GM12878 (cell line): ENCODE results near the gene PCTP. TPM values are rescaled to one million over a fixed set of nuclear protein-coding genes. Genes with fewer than 3 reads are reported as not detected.

Experiments
- ATAC-seq: fragments of 200-7000 bp; cut with Tn5 transposase; 3 replicates; pipeline ENCODE4 v1.9.1; 2020; ENCODE audit warnings: mild to moderate bottlenecking, moderate library complexity
- BruUV-seq: library from RNA; stranded (reverse); fragments of 400-500 nt; replicated peaks from 2 replicates; lab custom pipeline; 2021; lab: Mats Ljungman, UMichigan
- CTCF ChIA-PET: fragments of 300-600 bp; sonication (Branson Sonifier 250); formaldehyde crosslinking; extraction: SDS; loops from one replicate; lab custom pipeline; 2021; ENCODE audit warnings: inconsistent platforms; lab: Yijun Ruan, JAX
- POLR2A ChIA-PET: fragments of 350-600 bp; formaldehyde crosslinking; extraction: SDS; loops from one replicate; lab custom pipeline; 2021; ENCODE audit warnings: inconsistent platforms; lab: Charles Lee
- RAD21 ChIA-PET: fragments of 300-600 bp; sonication (Branson Sonifier 250); formaldehyde crosslinking; loops from one replicate; lab custom pipeline; 2023; ENCODE audit warnings: antibody characterized with exemption; ENCODE audit not compliant: unreplicated experiment; lab: Charles Lee
- SMC1A ChIA-PET: fragments of 300-600 bp; sonication (Branson Sonifier 250); formaldehyde crosslinking; loops from one replicate; lab custom pipeline; 2023; ENCODE audit not compliant: unreplicated experiment, uncharacterized antibody; lab: Charles Lee
- DNase-seq: peaks from one replicate; pipeline ENCODE4 v3.0.0-alpha.2; 2011; ENCODE audit warnings: low read depth, low spot score
- FAIRE-seq: peaks from 3 replicates; lab custom pipeline; 2011; peaks lifted over from hg19 to GRCh38; lab: Jason Lieb, UNC
- H2AFZ ChIP-seq: 2 replicates; pipeline ENCODE4 v1.6.0; 2011; ENCODE audit warnings: low read depth, low read length, control low read depth; ENCODE audit not compliant: control insufficient read depth
- H3K27ac ChIP-seq: 2 replicates; pipeline ENCODE4 v1.5.1; 2011; ENCODE audit warnings: control low read depth; ENCODE audit not compliant: control insufficient read depth, insufficient read depth
- H3K27me3 ChIP-seq, 2 experiments: replicated peaks in 1 of 2; 2 replicates each; pipeline versions ENCODE4 v1.6.0 to v1.6.1; 2011; ENCODE audit warnings: low read length in 1 of 2; ENCODE audit not compliant: control insufficient read depth in 2 of 2, insufficient read depth in 2 of 2
- H3K36me3 ChIP-seq, 2 experiments: 2 replicates each; pipeline ENCODE4 v1.5.1; 2011; ENCODE audit warnings: low read length in 1 of 2; ENCODE audit not compliant: control insufficient read depth in 2 of 2, insufficient read depth in 2 of 2
- H3K4me1 ChIP-seq: 2 replicates; pipeline ENCODE4 v1.6.1; 2011; ENCODE audit warnings: mild to moderate bottlenecking, low read length, moderate library complexity, mixed read lengths; ENCODE audit not compliant: control insufficient read depth, insufficient read depth
- H3K4me2 ChIP-seq: 2 replicates; pipeline ENCODE4 v1.6.0; 2011; ENCODE audit warnings: control low read depth; ENCODE audit not compliant: control insufficient read depth, insufficient read depth
- H3K4me3 ChIP-seq: fragments of 200-600 bp; sonication (generic); 2 replicates; pipeline ENCODE4 v1.5.1; 2016
- H3K79me2 ChIP-seq: 2 replicates; pipeline ENCODE4 v1.6.0; 2011; ENCODE audit warnings: low read length; ENCODE audit not compliant: control insufficient read depth, insufficient read depth
- H3K9ac ChIP-seq: 2 replicates; pipeline ENCODE4 v1.8.0; 2011; ENCODE audit warnings: low read length, control low read depth, mixed read lengths; ENCODE audit not compliant: control insufficient read depth, insufficient read depth
- H3K9me3 ChIP-seq: replicated peaks from 3 replicates; pipeline ENCODE4 v1.5.1; 2011; ENCODE audit warnings: mild to moderate bottlenecking, low read length; ENCODE audit not compliant: control insufficient read depth, insufficient read depth
- H4K20me1 ChIP-seq: 2 replicates; pipeline ENCODE4 v1.6.0; 2011; ENCODE audit not compliant: control insufficient read depth, insufficient read depth
- ASH2L ChIP-seq: fragments of 300-600, 200-600 bp; sonication (generic); IDR thresholded peaks from 2 replicates; pipeline ENCODE4 v1.6.1; 2017; ENCODE audit warnings: low read depth, mild to moderate bottlenecking, borderline replicate concordance
- BHLHE40 ChIP-seq, 2 experiments: fragments of 450-650 bp in 1 of 2; IDR thresholded peaks; 2 replicates each; pipeline ENCODE4 v1.6.1; 2011 to 2017; ENCODE audit warnings: low read depth in 2 of 2, borderline replicate concordance in 1 of 2, improper control_type of control experiment in 1 of 2, low read length in 1 of 2, mild to moderate bottlenecking in 1 of 2
- MEF2A ChIP-seq: IDR thresholded peaks from 2 replicates; pipeline ENCODE4 v1.6.1; 2011; ENCODE audit warnings: low read depth, mild to moderate bottlenecking, low read length, moderate library complexity; ENCODE audit not compliant: insufficient read depth
- MYB ChIP-seq: fragments of 150-350 bp; IDR thresholded peaks from 2 replicates; pipeline ENCODE4 v1.6.1; 2014; ENCODE audit warnings: mild to moderate bottlenecking, low read depth, low read length, borderline replicate concordance
- NFYB ChIP-seq: IDR thresholded peaks from 2 replicates; pipeline ENCODE4 v1.6.1; 2011; ENCODE audit warnings: low read depth, mild to moderate bottlenecking, low read length, improper control_type of control experiment, moderate library complexity; ENCODE audit not compliant: insufficient read depth
- POLR2AphosphoS5 ChIP-seq: IDR thresholded peaks from 2 replicates; pipeline ENCODE4 v1.6.1; 2011; ENCODE audit warnings: mild to moderate bottlenecking, low read length, inconsistent platforms
- RAD21 ChIP-seq: IDR thresholded peaks from 2 replicates; pipeline ENCODE4 v1.6.1; 2011; ENCODE audit warnings: mild to moderate bottlenecking, low read depth, low read length, moderate library complexity; ENCODE audit not compliant: insufficient read depth
- RAD51 ChIP-seq: fragments of 450-650 bp; IDR thresholded peaks from 2 replicates; pipeline ENCODE4 v1.6.1; 2016; ENCODE audit warnings: moderate library complexity, mild to moderate bottlenecking, inconsistent platforms
- RB1 ChIP-seq: fragments of 450-650 bp; formaldehyde crosslinking; IDR thresholded peaks from 2 replicates; pipeline ENCODE4 v1.6.1; 2017; ENCODE audit warnings: mild to moderate bottlenecking, borderline replicate concordance
- RBBP5 ChIP-seq: fragments of 200-600 bp; sonication (generic); conservative IDR thresholded peaks from 2 replicates; pipeline ENCODE4 v1.6.1; 2016
- RCOR1 ChIP-seq: conservative IDR thresholded peaks from 2 replicates; pipeline ENCODE4 v1.6.1; 2012; ENCODE audit warnings: low read depth, low read length, improper control_type of control experiment
- REST ChIP-seq: IDR thresholded peaks from 2 replicates; pipeline ENCODE4 v1.6.1; 2012; ENCODE audit warnings: mild to moderate bottlenecking, low read depth, low read length
- SPI1 ChIP-seq: IDR thresholded peaks from 2 replicates; pipeline ENCODE4 v1.6.1; 2011; ENCODE audit warnings: low read depth, mild to moderate bottlenecking, low read length, moderate library complexity, borderline replicate concordance; ENCODE audit not compliant: insufficient read depth
- TAF1 ChIP-seq: IDR thresholded peaks from 2 replicates; pipeline ENCODE4 v1.6.1; 2011; ENCODE audit warnings: mild to moderate bottlenecking, low read depth, low read length, borderline replicate concordance
- YY1 ChIP-seq: IDR thresholded peaks from 2 replicates; pipeline ENCODE4 v1.6.1; 2011; ENCODE audit warnings: low read depth, mild to moderate bottlenecking, low read length
- WGBS: methylation state at CpG from one replicate; pipeline ENCODE4 v1.1.6; 2016; ENCODE audit warnings: low lambda C conversion rate; ENCODE audit not compliant: insufficient replicate concordance, insufficient coverage; ENCODE audit errors: missing lambda C conversion rate; 5-methylcytosine and 5-hydroxymethylcytosine counted together
- in situ Hi-C: fragments of 300-500 bp; cut with MboI; formaldehyde crosslinking; loops from 9 replicates; pipeline ENCODE4 v1.14.3; 2018; ENCODE audit warnings: mixed read lengths
- intact Hi-C: fragments of 100-400 bp; cut with micrococcal nuclease; formaldehyde crosslinking; loops from one replicate; pipeline ENCODE4 v1.14.2; 2022; ENCODE audit not compliant: unreplicated experiment
- polyA plus RNA-seq, 11 experiments: library from polyadenylated mRNA; depleted of rRNA in 4 of 11; unstranded in 6 of 11; stranded (reverse) in 5 of 11; fragments of >200 nt; fragmentation: Nextera tagmentation in 4 of 11; fragmentation: Illumina TruSeq in 1 of 11; extraction: Ambion mirVana in 4 of 11; extraction: Trizol in 1 of 11; gene quantifications; 1 replicate in 1 of 11; 2 replicates in 10 of 11; pipeline versions ENCODE4 v1.2.1 to v1.2.3, GENCODE V29; 2011 to 2016; ENCODE audit warnings: inconsistent platforms in 2 of 11, missing spikeins in 2 of 11, low read depth in 1 of 11
- total RNA-seq, 4 experiments: library from RNA; depleted of rRNA in 3 of 4; stranded (reverse); fragments of >200 nt in 3 of 4; fragmentation: Illumina TruSeq in 1 of 4; extraction: Trizol in 1 of 4; gene quantifications; 2 replicates each; pipeline versions ENCODE4 v1.2.1 to v1.2.3, GENCODE V29; 2013 to 2021

Gene PCTP
- total and polyA plus RNA-seq, 10 of the 15 experiments (the other 5 are each of a cell fraction or from before 2014, with no cell fraction given) = 1.4 to 26.8 (median 3.7) TPM

- TF ChIP-seq RB1 (no peak), BHLHE40 (IDR thresholded peaks at IDR 0.05; ENCODE audit: borderline replicate concordance in 1 of 2, low read depth in 2 of 2, low read length in 1 of 2) (no peak), POLR2AphosphoS5 (no peak), REST (no peak), NFYB (no peak), ASH2L (no peak)
Measured at GRCh38 chr17:55745258-55745657, 5.6 kb upstream of the PCTP start (continued).

GRCh38 chr17:55746466-55746865 is 4.4 kb upstream of the PCTP start:
- H3K27me3 ChIP-seq = no peaks in the 10 kb centered on the region
- no peaks in the 10 kb centered on the region for H4K20me1 ChIP-seq
- no peak for TF ChIP-seq RBBP5
- TF ChIP-seq MYB = no peak
- no peak for TF ChIP-seq TAF1
- TF ChIP-seq RAD21 = no peak
- no peak for TF ChIP-seq YY1
- no peak for TF ChIP-seq MEF2A
- TF ChIP-seq RAD51 = no peak
- no peak for TF ChIP-seq RCOR1
- no peak for TF ChIP-seq SPI1
- no peak overlapping the region for H3K4me3 ChIP-seq
- H3K36me3 ChIP-seq = no peaks in the 10 kb centered on the region
- no peak overlapping the region for H3K9ac ChIP-seq
- ChIA-PET POLR2A (no interaction called here), RAD21 (no interaction called here), SMC1A (no interaction called here), CTCF (no interaction called here)
- intact Hi-C loops (no loop called here), in situ Hi-C loops (no loop called here)
- no peak overlapping the region for H3K27ac ChIP-seq
- H3K9me3 ChIP-seq = no peaks in the 10 kb centered on the region
- DNase-seq = no peak
- no peak overlapping the region for H2AFZ ChIP-seq
- 0% methylated on average over 1 of the region's 1 CpG for WGBS
- H3K79me2 ChIP-seq = no peaks in the 10 kb centered on the region
- FAIRE-seq = no peak
- no peak for ATAC-seq
- no peak overlapping the region for H3K4me2 ChIP-seq
- H3K4me1 ChIP-seq = peaks cover 6% of the 10 kb centered on the region; the same call in 1 of the 2 replicates
- BruUV-seq = no TSS peak
